Measurements from ENCODE around the gene ZMYND8. TPM values are rescaled to one million over a fixed set of nuclear protein-coding genes. Genes with fewer than 3 reads are reported as not detected.

Gene ZMYND8
- total RNA-seq, 1 experiment from 2014 or later, result 29.0 TPM

DNA sequence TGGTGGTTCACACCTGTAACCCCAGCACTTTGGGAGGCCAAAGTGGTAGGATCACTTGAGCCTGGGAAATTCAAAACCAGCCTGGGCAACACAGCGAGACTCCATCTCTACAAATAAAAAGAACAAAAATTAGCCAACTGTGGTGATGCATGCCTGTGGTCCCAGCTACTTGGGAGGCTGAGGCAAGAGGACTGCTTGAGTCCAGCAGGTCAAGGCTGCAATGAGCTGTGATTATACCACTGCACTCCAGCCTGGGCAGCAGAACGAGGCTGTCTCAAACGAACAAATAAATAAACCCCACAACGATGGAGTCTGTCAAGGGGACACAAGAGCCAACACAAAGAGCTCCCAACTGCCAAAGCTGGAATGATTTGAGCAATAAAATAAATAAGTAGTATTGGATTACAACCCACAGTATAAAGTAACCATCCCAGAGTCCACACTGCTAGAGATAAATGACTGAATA, 13.5 kb downstream of the ZMYND8 start:
- no peak overlapping the region for H3K4me3 ChIP-seq (replicated peaks in 1 of 2; ENCODE audit: low read depth in 1 of 2, low read length in 2 of 2)
- H3K36me3 ChIP-seq (ENCODE audit: control insufficient read depth in 1 of 2, insufficient read depth in 2 of 2, low read length in 2 of 2), result peaks cover 0 to 5% of the 10 kb centered on the region in 2 experiments; a peak in 2 of 4 replicates
- BruUV-seq (replicated peaks), result no TSS peak
- no peaks in the 10 kb centered on the region for H3K9me2 ChIP-seq (ENCODE audit: insufficient read depth)
- H3K9ac ChIP-seq (ENCODE audit: low read length), result no peak overlapping the region
- H3K27me3 ChIP-seq (ENCODE audit: insufficient read depth, low read length), result no peaks in the 10 kb centered on the region
- DNase-seq (ENCODE audit: low read depth, low spot score) (no peak), ATAC-seq (no peak)
- intact Hi-C loops (cut with micrococcal nuclease), result no loop called here
- CTCF ChIA-PET, result no interaction called here
- H3K4me2 ChIP-seq (ENCODE audit: low read length), result no peak overlapping the region
- peaks cover 16 to 22% of the 10 kb centered on the region in 2 experiments for H3K4me1 ChIP-seq (ENCODE audit: control insufficient read depth in 1 of 2, insufficient read depth in 2 of 2, low read length in 2 of 2)
- POLR2A ChIA-PET, result interaction anchor here (1.5 kb wide), 1 partner anchor 16 kb away, joined by 6 read pairs; no protein-coding TSS in a partner anchor
- no peak for TF ChIP-seq CEBPB (IDR thresholded peaks at IDR 0.05; ENCODE audit: low read depth)
- TF ChIP-seq, protein P1, sequence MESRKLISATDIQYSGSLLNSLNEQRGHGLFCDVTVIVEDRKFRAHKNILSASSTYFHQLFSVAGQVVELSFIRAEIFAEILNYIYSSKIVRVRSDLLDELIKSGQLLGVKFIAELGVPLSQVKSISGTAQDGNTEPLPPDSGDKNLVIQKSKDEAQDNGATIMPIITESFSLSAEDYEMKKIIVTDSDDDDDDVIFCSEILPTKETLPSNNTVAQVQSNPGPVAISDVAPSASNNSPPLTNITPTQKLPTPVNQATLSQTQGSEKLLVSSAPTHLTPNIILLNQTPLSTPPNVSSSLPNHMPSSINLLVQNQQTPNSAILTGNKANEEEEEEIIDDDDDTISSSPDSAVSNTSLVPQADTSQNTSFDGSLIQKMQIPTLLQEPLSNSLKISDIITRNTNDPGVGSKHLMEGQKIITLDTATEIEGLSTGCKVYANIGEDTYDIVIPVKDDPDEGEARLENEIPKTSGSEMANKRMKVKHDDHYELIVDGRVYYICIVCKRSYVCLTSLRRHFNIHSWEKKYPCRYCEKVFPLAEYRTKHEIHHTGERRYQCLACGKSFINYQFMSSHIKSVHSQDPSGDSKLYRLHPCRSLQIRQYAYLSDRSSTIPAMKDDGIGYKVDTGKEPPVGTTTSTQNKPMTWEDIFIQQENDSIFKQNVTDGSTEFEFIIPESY (IDR thresholded peaks at IDR 0.05; ENCODE audit: extremely low read depth, insufficient replicate concordance, low read length), result no peak
- TF ChIP-seq YY1 (IDR thresholded peaks at IDR 0.05; ENCODE audit: extremely low read depth, insufficient replicate concordance, low read depth, low read length), result no peak
- no peak for TF ChIP-seq TCF7L2 (IDR thresholded peaks at IDR 0.05; ENCODE audit: borderline replicate concordance, extremely low read depth, insufficient read depth, insufficient read length)
- no peak for TF ChIP-seq ATF3 (IDR thresholded peaks at IDR 0.05)
- TF ChIP-seq, protein P2, sequence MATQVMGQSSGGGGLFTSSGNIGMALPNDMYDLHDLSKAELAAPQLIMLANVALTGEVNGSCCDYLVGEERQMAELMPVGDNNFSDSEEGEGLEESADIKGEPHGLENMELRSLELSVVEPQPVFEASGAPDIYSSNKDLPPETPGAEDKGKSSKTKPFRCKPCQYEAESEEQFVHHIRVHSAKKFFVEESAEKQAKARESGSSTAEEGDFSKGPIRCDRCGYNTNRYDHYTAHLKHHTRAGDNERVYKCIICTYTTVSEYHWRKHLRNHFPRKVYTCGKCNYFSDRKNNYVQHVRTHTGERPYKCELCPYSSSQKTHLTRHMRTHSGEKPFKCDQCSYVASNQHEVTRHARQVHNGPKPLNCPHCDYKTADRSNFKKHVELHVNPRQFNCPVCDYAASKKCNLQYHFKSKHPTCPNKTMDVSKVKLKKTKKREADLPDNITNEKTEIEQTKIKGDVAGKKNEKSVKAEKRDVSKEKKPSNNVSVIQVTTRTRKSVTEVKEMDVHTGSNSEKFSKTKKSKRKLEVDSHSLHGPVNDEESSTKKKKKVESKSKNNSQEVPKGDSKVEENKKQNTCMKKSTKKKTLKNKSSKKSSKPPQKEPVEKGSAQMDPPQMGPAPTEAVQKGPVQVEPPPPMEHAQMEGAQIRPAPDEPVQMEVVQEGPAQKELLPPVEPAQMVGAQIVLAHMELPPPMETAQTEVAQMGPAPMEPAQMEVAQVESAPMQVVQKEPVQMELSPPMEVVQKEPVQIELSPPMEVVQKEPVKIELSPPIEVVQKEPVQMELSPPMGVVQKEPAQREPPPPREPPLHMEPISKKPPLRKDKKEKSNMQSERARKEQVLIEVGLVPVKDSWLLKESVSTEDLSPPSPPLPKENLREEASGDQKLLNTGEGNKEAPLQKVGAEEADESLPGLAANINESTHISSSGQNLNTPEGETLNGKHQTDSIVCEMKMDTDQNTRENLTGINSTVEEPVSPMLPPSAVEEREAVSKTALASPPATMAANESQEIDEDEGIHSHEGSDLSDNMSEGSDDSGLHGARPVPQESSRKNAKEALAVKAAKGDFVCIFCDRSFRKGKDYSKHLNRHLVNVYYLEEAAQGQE (IDR thresholded peaks at IDR 0.05; ENCODE audit: low read depth), result no peak
- TF ChIP-seq, protein P3, sequence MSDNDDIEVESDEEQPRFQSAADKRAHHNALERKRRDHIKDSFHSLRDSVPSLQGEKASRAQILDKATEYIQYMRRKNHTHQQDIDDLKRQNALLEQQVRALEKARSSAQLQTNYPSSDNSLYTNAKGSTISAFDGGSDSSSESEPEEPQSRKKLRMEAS (IDR thresholded peaks at IDR 0.05), result no peak
- TF ChIP-seq SRF (IDR thresholded peaks at IDR 0.05; ENCODE audit: low read depth), result no peak
- no peak for TF ChIP-seq EZH2 (IDR thresholded peaks at IDR 0.05)
- TF ChIP-seq JUND (IDR thresholded peaks at IDR 0.05), result no peak
- TF ChIP-seq POLR2AphosphoS5 (IDR thresholded peaks at IDR 0.05; ENCODE audit: low read depth, low read length), result no peak
- TF ChIP-seq CBX3 (IDR thresholded peaks at IDR 0.05; ENCODE audit: low read depth), result no peak
- no peak for TF ChIP-seq RAD21 (IDR thresholded peaks at IDR 0.05; ENCODE audit: low read depth)
- TF ChIP-seq EZH2phosphoT487 (IDR thresholded peaks at IDR 0.05; ENCODE audit: borderline replicate concordance), result no peak
- TF ChIP-seq ZNF274 (IDR thresholded peaks at IDR 0.05; ENCODE audit: low read depth, low read length), result no peak
- no peak for TF ChIP-seq SIN3A (IDR thresholded peaks at IDR 0.05; ENCODE audit: low read depth)
- no peak for TF ChIP-seq FOSL1 (IDR thresholded peaks at IDR 0.05; ENCODE audit: low read depth)
- RAD21 ChIA-PET (ENCODE audit: low non-redundant PET in 1 of 2, low total read pairs in 2 of 2, uncharacterized antibody in 2 of 2, unreplicated experiment in 2 of 2), result no interaction called here
- H2AFZ ChIP-seq (ENCODE audit: low read depth, low read length, poor library complexity, severe bottlenecking), result no peak overlapping the region
- H3K27ac ChIP-seq (ENCODE audit: low read depth, low read length), result no peak overlapping the region
- peaks cover 63% of the 10 kb centered on the region for H3K79me2 ChIP-seq (ENCODE audit: insufficient read depth, low read length)
- no peaks in the 10 kb centered on the region for H4K20me1 ChIP-seq (ENCODE audit: insufficient read depth)
- H3K9me3 ChIP-seq (ENCODE audit: control insufficient read depth in 1 of 2, insufficient read depth in 1 of 2, low read depth in 1 of 2, low read length in 2 of 2), result no peaks in the 10 kb centered on the region

Data from HCT116 (cell line).